Activated CD4-positive, CD25-positive, alpha-beta regulatory T cell treated with anti-CD3 and anti-CD28 coated beads, Interleukin-2, amount 50 U/mL, for 16 hours (primary cell): ENCODE results near the gene TRIM10.

Experiments used
- DNase-seq: peaks from one replicate; pipeline ENCODE4 v3.0.0-alpha.2; 2020; ENCODE audit warnings: low read depth, low spot score

The TRIM10 gene, protein sequence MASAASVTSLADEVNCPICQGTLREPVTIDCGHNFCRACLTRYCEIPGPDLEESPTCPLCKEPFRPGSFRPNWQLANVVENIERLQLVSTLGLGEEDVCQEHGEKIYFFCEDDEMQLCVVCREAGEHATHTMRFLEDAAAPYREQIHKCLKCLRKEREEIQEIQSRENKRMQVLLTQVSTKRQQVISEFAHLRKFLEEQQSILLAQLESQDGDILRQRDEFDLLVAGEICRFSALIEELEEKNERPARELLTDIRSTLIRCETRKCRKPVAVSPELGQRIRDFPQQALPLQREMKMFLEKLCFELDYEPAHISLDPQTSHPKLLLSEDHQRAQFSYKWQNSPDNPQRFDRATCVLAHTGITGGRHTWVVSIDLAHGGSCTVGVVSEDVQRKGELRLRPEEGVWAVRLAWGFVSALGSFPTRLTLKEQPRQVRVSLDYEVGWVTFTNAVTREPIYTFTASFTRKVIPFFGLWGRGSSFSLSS

DNA sequence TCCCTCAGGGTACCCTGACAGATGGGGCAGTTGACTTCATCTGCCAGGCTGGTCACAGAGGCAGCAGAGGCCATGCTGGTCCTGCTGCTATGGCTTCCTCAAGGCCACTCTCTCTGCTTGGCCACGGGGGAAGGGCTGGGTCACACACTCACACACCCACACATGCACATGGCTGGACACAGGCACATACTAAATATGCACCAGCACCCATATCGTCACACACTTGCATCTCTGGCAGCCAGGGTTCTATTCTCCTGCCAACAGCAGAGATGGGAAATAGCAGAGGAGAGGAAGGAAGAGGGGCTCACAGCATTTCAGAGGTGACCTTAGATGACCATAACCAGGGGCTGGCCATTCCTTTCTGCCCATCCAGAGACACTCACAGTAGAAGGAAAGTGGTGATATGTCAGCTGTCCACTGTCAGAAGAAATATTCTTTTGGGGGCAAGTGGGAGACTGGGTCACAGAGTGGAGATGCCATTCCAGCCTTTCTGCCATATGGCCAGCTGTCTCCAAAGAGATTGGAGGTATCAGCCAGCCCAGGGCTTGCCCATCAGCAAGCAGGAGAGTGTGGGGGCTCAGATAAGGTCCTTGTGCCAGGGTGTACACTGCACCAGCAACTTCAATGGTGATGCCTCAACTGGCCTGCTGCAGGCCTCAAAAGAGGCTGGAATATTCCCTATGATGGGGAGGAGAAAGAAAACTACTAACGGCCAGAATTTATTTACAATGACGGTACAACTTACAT lies at the start of gene TRIM10:
Gene TRIM10 (minus strand): TSS at position 427 of the 747 bp plus-strand sequence. CDS start 353 bp downstream, at position 74.
- no peak for DNase-seq

DNA sequence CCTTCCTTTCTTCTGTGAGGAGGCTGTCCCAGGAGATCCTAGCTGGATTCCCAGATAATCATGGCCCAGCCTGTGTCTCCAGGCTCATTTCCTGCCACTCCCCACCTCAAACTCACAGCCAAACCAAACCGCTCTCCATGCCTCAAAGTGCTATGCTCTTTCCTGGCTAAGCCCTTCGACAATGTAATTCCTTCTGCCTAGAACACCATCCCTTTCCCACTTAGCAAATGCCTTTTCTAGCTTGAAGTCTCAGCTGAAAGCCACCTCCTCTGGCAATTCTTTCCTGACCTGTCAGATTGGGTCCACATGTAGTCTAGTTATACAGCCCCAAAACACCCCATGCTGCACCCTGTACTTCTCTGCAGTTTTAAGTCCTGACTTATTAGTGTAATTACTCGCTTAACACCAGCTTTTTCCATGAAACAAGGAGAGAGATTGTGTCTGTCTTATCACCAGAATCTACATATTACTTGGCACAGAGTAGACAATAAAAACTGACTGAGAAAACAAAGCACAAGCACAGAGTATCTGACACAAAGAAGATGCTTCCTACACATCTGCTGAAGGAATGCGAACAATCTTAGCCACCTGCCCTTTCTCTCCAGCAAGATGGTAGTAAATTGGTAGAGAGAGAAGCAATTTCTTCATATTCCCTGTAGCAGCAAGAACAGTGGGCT lies 46.7 kb upstream of the TRIM10 start:
- no peak for DNase-seq

DNA sequence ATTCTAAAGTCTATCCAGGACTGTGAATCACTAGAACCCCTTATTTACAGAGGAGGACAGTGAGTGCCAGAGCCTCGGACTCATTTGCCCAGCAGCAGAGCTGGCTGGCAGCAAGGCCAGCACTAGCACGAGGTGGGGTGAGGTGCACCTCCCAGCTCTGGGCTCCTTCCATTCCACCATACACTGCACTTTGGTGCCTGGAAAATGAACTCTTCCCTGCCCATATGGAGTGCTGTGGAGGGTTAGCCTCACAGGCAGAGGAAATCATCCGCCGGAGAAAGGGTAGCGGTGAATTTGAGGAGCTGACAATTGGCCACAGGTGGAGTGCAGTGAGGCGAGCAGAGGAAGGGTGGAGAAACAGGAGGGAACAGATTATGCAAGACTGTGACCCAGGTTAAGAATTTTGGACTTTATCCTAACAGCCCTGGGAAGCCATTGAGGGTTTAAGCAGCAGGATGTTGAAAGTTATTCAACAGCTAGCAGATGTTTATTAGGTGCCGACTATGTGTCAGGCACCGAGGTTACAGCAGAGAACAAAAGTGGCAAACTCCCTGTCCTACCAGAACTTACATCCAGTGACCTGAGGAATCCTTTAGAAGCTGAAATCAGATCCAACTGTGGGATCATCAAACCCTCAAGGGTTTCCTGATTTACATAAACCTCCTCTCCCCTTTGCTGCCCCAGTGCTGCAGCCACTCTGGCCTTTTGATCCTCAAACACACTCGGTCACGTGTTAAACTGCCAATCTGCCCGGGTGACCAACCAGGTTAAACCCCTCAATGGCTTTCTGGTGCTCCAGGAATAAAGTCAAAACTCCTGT lies 46.0 kb upstream of the TRIM10 start:
- DNase-seq: no peak

- DNase-seq: no peak
Measured at GRCh38 chr6:30206152-30206551, 45.1 kb upstream of the TRIM10 start.

GRCh38 chr6:30204116-30204515 lies 43.1 kb upstream of the TRIM10 start:
- no peak for DNase-seq

DNA sequence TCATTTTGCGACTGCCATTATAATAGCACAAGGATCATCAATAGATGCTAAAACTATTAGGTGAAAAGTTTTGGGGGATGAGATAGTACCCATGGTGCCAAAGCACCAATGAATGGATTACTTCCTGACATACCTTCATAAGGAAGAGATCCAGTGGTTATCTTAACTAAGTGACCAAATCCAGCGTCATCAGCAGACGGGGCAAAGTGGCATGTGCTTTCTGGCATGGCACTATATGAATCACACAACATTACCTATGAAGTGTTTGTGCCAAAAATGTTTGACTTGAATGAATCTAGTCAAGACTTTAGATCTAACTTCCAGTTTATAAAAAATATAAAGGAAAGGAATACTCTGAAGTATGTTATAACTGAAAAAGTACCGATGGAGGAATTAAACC lies 41.4 kb upstream of the TRIM10 start:
- DNase-seq: no peak

DNA sequence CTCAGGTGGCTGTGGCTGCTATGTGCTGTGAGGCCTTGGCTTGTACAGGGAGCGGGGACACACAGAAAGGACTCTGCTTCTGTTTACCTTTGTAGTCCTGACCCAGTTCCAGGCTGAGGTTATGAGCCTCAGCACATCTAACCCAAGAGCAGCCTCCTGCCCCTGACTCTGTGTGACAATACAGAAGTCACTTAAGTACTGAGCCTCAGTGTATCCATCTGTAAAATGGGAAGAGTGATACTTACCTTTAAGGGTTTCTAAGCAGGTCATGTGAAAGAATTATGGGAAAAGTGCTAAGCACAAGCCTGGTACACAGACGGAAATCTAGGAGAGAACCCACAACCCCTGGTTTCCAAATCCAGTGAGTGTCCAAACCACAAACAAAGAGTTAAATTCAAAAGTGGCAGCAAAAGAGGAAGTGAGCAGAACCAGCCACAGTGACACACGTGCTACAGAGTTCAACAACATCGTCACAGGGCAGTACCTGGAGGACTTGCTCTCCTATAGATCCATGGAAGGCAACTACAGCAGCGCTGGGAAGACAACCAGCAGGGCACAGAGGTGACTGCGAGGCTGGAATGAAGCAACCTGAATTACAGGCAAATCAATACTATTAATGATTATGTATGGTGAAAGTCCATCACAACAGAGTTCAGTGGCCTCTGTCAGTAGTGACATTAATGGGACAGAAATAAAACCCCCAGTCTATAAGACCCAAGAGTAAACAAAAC lies 39.7 kb upstream of the TRIM10 start:
- DNase-seq: no peak

DNA sequence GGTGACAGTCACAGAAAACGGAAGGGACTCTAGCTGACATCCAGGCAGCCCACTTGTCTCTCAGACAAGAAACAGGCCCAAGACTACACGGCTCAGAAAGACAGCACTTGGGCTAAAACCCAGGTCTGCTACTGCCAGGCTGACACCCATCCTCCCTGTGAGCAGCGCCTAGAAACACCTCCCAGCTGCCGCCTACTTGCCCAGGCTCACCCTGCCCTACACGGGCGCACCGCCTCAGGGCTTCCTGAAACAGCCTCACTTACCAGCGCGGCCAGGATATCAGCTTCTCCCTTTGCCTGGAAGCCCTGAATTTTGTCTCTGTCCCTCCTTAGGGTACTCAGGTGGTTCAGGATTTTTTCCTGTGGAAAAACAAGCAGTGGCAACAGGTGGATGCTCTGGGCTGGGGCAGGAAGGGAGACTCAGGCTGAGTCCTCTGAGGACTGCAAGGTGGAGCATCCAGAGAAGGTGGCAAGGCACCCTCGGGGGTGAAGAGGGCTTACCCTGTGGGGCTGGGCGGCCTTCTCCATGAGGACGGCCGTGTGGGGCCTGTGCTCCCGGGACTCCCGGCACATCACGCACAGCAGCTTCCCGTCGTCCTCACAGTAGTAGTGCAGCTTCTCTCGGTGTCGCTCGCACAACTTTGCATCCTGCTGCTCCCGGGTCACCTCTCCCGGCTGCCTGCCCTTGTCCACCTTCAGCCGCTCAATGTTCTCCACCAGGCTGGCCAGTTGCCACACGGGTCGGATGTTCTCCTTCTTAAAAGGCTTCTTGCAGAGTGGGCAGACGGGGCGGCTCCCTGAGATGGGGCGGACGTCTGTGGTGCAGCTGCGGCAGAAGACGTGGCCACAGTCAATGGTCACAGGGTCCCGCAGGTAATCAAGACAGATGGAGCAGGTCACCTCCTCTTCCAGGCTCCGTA lies 37.4 kb upstream of the TRIM10 start:
- no peak for DNase-seq

- no peak for DNase-seq
Measured at GRCh38 chr6:30196376-30196775, 35.4 kb upstream of the TRIM10 start.

DNA sequence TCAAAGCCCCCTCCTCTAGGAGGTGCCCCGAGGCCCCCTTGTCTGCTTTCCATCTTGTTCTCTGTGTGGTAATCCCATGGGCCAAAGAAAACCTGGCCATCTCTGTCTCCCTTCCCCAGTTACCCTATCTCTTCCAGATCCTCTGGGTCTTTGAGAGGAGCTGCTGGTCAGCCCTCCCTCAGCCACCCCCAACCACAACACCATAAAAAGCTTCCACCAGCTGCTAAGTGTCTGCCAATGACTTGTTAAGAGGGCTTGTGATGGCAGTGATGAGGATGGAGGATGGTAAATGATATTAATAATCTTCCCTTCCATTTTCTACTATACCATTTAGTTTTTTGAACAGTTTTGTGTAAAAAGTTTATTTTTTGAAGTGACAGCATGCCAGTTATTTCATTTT lies 34.9 kb upstream of the TRIM10 start:
- no peak for DNase-seq

- DNase-seq: no peak
Measured at GRCh38 chr6:30194797-30195690, 34.0 kb upstream of the TRIM10 start.

DNA sequence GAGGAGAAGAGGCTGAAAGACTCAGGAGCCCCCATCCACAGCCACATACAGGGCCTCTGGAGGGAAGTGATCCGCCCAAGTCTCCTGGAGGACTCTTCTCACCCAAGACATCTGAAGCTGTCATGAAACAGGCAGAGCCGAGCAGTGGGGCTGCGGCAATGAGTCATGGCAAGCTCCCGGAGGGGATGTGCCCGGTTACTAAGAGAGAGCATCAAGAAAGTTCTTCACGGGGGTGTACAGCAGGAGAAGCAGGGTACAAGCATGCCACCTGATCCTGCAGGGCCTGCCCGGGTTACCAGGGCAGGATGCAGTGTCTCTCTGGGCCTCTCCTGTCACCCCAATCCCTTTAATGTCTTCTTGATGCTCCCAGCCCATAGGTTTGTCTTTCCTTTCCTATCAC lies 31.1 kb upstream of the TRIM10 start:
- DNase-seq: no peak

DNA sequence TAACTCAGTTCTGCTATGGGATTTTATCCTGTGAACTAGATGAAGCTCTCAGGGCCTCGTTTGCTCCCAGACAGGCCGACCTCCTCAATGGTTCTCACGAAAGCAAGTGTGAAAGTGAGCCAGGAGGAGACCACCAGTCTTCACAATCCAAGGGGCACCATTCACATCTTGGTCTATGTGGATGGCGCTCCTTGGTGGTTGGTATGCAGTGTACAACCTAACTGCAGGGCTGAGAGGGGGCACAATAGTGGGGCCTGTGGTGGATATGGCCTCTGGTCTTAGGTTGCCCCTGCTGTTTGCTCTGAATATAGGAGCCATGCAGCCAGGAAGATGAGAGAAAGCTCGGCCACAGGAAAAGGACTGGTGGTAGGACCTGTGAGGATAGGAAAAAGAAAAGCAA lies 27.5 kb upstream of the TRIM10 start:
- no peak for DNase-seq

GRCh38 chr6:30185846-30186484 lies 25.0 kb upstream of the TRIM10 start:
- DNase-seq: no peak

DNA sequence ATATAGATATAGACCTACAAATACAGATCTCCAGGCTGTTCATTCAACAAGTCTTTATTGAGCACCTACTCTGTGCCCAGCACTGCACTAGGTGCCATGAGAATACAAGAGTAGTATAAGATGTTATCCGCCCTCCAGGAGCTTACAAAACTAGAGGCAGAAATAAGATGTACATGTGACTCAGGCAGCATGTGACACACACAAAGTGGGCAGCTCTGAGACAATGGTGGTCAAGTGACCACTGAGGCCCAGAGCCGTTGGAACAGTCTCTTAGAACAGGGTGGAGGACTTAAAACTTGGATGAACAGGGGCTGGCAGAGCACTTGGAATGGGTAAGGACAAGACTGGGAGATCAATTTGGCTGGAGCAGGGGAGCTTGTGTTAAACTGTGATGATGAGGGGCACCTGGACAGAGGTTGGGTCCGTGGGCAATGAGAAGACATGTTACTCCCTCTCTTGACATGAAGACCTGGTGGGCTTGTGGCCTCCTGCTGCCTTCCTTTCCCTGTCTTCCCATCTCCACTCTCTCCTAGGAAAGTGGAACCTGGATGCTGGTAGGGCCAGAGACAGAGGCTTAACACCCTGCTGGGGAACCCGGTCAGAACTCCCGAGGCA lies 23.5 kb upstream of the TRIM10 start:
- no peak for DNase-seq

DNA sequence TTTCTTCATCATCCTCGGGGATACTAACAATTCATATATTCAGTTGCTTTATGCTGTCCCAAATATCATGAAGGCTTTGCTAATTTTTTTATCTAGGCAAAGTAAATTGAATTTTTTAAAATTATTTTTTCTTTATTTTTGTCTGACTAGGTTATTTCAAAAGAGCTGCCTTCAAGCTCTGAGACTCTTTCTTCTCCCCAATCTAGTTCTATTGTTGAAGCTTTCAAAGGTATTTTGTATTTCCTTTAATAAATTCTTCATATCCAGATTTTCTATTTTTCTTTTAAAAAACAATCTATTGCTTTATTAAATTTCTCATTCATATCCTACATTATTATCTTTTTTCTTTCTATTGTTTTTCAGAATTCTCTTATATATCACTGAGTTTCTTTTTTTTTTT lies 19.1 kb upstream of the TRIM10 start:
- DNase-seq: no peak

DNA sequence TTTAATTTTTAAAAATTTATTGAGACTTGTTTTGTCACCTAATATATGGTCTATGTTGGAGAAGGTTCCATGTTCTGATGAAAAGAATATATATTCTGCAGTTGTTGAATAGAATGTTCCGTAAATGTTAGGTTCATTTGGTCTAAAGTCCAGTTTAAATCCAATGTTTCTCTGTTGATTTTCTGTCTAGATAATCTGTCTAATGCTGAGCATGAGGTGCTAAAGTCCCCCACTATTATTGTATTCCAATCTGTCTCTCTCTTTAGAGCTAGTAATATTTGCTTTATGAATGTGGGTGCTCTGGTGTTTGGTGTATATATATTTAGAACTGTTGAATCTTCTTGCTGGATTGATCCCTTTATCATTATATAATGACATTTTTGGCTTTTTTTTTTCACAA lies 17.8 kb upstream of the TRIM10 start:
- no peak for DNase-seq

GRCh38 chr6:30175765-30176164 lies 14.8 kb upstream of the TRIM10 start:
- no peak for DNase-seq
